ENCODE results near the gene ZNF516. TPM values are rescaled to one million over a fixed set of nuclear protein-coding genes. Genes with fewer than 3 reads are reported as not detected.
A peak's percentile ranks its signal among the peaks of the same experiment; 100 is the strongest.

ZNF516 gene
- total RNA-seq, 6 donors from 2014 or later, result 21.9 to 44.3 (median 36.5) TPM

GRCh38 chr18:76398295-76398694 lies 96.7 kb downstream of the ZNF516 start:
- Histone ChIP-seq H3K4me3 (no peak overlapping the region), H3K27ac (no peak overlapping the region), H3K36me3 (peaks cover 0 to 3% (median 0%) of the 10 kb centered on the region in 4 donors), H3K9me3 (no peaks in the 10 kb centered on the region), H3K4me1 (peaks cover 0 to 14% (median 3%) of the 10 kb centered on the region in 4 donors), H3K27me3 (no peaks in the 10 kb centered on the region)
- no peak for ATAC-seq (ENCODE audit: low FRiP score in 2 of 2)
- TF ChIP-seq POLR2A (IDR thresholded peaks at IDR 0.05), result no peak
- no peak for TF ChIP-seq EP300 (IDR thresholded peaks at IDR 0.05)
- TF ChIP-seq, protein P1, sequence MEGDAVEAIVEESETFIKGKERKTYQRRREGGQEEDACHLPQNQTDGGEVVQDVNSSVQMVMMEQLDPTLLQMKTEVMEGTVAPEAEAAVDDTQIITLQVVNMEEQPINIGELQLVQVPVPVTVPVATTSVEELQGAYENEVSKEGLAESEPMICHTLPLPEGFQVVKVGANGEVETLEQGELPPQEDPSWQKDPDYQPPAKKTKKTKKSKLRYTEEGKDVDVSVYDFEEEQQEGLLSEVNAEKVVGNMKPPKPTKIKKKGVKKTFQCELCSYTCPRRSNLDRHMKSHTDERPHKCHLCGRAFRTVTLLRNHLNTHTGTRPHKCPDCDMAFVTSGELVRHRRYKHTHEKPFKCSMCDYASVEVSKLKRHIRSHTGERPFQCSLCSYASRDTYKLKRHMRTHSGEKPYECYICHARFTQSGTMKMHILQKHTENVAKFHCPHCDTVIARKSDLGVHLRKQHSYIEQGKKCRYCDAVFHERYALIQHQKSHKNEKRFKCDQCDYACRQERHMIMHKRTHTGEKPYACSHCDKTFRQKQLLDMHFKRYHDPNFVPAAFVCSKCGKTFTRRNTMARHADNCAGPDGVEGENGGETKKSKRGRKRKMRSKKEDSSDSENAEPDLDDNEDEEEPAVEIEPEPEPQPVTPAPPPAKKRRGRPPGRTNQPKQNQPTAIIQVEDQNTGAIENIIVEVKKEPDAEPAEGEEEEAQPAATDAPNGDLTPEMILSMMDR (IDR thresholded peaks at IDR 0.05), result no peak
- TF ChIP-seq POLR2AphosphoS5 (IDR thresholded peaks at IDR 0.05), result no peak
- DNase-seq, result no peak
- 87 to 92% methylated on average over 7 of the region's 7 CpGs for WGBS, 2 donors

- ATAC-seq (ENCODE audit: low FRiP score in 2 of 2), result no peak
- Histone ChIP-seq H3K27me3 (no peaks in the 10 kb centered on the region), H3K4me1 (peaks cover 0 to 14% (median 3%) of the 10 kb centered on the region in 4 donors), H3K4me3 (no peak overlapping the region), H3K9me3 (no peaks in the 10 kb centered on the region), H3K27ac (no peak overlapping the region), H3K36me3 (peaks cover 0 to 3% (median 0%) of the 10 kb centered on the region in 4 donors)
- no peak for TF ChIP-seq POLR2A (IDR thresholded peaks at IDR 0.05)
- TF ChIP-seq, protein P1 (IDR thresholded peaks at IDR 0.05), result no peak
- TF ChIP-seq POLR2AphosphoS5 (IDR thresholded peaks at IDR 0.05), result no peak
- no peak for TF ChIP-seq EP300 (IDR thresholded peaks at IDR 0.05)
- 74 to 81% methylated on average over 5 of the region's 5 CpGs for WGBS, 2 donors
- no peak for DNase-seq
Measured at GRCh38 chr18:76397631-76398030, 97.4 kb downstream of the ZNF516 start.

- no peaks in the 10 kb centered on the region for H3K36me3 ChIP-seq
- ATAC-seq (ENCODE audit: low FRiP score in 2 of 2), result no peak
- TF ChIP-seq POLR2AphosphoS5 (IDR thresholded peaks at IDR 0.05) (no peak), POLR2A (IDR thresholded peaks at IDR 0.05) (no peak), EP300 (IDR thresholded peaks at IDR 0.05) (no peak)
- TF ChIP-seq, protein P1 (IDR thresholded peaks at IDR 0.05), result no peak
- no peak overlapping the region for H3K4me3 ChIP-seq
- H3K9me3 ChIP-seq, result no peaks in the 10 kb centered on the region
- 84 to 88% methylated on average over 9 of the region's 9 CpGs for WGBS, 2 donors
- no peak overlapping the region for H3K27ac ChIP-seq
- DNase-seq, result no peak
- H3K27me3 ChIP-seq, result no peaks in the 10 kb centered on the region
- H3K4me1 ChIP-seq, result peaks cover 0 to 14% (median 6%) of the 10 kb centered on the region in 4 donors
Measured at GRCh38 chr18:76396792-76397191, 98.2 kb downstream of the ZNF516 start.

DNA sequence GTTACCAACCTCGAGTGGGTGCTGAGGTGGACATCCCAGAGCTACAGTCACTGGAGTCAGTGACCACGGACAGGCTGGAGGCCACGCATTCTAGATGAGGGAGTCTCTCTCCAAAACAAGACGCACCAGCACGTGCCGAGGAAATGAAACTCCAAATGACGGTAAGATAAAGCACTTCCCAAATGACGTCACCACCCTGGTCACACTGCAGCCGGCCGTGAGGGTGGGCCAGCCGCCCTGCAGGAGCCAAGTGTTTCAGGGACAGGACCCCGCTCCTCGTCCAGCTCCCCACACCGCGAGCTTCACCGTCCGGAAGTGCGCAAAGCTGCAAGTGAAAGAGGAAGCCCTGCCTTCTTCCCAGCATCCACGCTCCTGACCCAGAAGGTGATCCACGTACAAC lies 99.4 kb downstream of the ZNF516 start:
- ATAC-seq (ENCODE audit: low FRiP score in 2 of 2), result no peak
- Histone ChIP-seq H3K9me3 (no peaks in the 10 kb centered on the region), H3K4me1 (peaks cover 2 to 26% (median 8%) of the 10 kb centered on the region in 4 donors), H3K27me3 (no peaks in the 10 kb centered on the region), H3K27ac (no peak overlapping the region), H3K4me3 (no peak overlapping the region), H3K36me3 (no peaks in the 10 kb centered on the region)
- WGBS, 2 donors, result 67 to 68% methylated on average over 6 to 20 of the region's 20 CpGs
- TF ChIP-seq, protein P1 (IDR thresholded peaks at IDR 0.05), result no peak
- TF ChIP-seq POLR2AphosphoS5 (IDR thresholded peaks at IDR 0.05) (no peak), POLR2A (IDR thresholded peaks at IDR 0.05) (no peak), EP300 (IDR thresholded peaks at IDR 0.05) (no peak)
- peak in 1 of 2 donors; percentile 62 for DNase-seq

- DNase-seq (peak in 1 of 2 donors; percentile 61), ATAC-seq (ENCODE audit: low FRiP score in 2 of 2) (no peak)
- TF ChIP-seq POLR2A (IDR thresholded peaks at IDR 0.05) (no peak), EP300 (IDR thresholded peaks at IDR 0.05) (no peak), POLR2AphosphoS5 (IDR thresholded peaks at IDR 0.05) (no peak)
- TF ChIP-seq, protein P1 (IDR thresholded peaks at IDR 0.05), result no peak
- WGBS, 2 donors, result 73 to 83% methylated on average over 13 of the region's 15 CpGs
- no peaks in the 10 kb centered on the region for H3K36me3 ChIP-seq
- no peaks in the 10 kb centered on the region for H3K9me3 ChIP-seq
- no peak overlapping the region for H3K27ac ChIP-seq
- H3K4me1 ChIP-seq, result peaks cover 6 to 32% (median 14%) of the 10 kb centered on the region in 4 donors
- H3K4me3 ChIP-seq, result no peak overlapping the region
- no peaks in the 10 kb centered on the region for H3K27me3 ChIP-seq
Measured at GRCh38 chr18:76394780-76395476, 100.1 kb downstream of the ZNF516 start.
